ENCODE measurements around the gene SMARCE1.

Gene SMARCE1

GRCh38 chr17:40577611-40578065 lies 70.0 kb downstream of the SMARCE1 start:
- DNase-seq: no peak

- DNase-seq: no peak
Measured at GRCh38 chr17:40576113-40576740, 71.4 kb downstream of the SMARCE1 start.
